ENCODE measurements around the gene TECPR2. TPM values are rescaled to one million over a fixed set of nuclear protein-coding genes. Genes with fewer than 3 reads are reported as not detected.
"Not testable (repeated sequence)": the region's sequence is repeated elsewhere in the genome, so short reads cannot be mapped to it uniquely, and the experiment has no call there.

The TECPR2 gene
- total RNA-seq, 3 donors from 2014 or later: 19.8 to 25.2 (median 19.9) TPM

DNA sequence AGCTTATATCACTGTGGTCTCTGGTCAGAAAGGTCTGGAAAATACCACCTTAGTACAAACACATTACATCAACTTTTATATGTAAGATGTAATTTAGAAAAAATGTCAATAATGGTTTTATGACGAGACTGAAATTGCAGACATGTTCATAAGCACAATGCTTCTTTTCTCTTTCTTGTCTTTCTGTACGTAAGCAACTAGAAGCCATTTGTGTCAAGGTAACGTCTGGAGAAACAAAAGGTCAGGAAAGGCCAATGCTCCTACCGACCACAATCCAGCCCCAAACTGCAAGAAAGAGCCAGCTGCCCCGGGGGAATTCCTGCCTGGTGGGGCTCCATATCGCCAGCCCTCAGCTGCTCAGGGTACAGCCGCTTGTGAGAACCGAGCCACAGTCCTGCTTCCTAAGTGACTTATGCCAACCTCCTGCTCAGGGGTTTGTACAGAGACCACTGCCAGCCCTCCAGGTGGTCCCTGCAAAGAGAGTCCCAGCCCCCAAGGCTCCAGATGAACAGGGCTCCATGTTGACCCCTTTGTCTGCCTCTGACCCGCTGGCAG lies 36.9 kb upstream of the TECPR2 start:
- DNase-seq (ENCODE audit: low spot score in 2 of 2): no peak
- TF ChIP-seq POLR2AphosphoS5 (IDR thresholded peaks at IDR 0.05) (no peak), POLR2A (IDR thresholded peaks at IDR 0.05) (no peak)
- TF ChIP-seq, protein P1, sequence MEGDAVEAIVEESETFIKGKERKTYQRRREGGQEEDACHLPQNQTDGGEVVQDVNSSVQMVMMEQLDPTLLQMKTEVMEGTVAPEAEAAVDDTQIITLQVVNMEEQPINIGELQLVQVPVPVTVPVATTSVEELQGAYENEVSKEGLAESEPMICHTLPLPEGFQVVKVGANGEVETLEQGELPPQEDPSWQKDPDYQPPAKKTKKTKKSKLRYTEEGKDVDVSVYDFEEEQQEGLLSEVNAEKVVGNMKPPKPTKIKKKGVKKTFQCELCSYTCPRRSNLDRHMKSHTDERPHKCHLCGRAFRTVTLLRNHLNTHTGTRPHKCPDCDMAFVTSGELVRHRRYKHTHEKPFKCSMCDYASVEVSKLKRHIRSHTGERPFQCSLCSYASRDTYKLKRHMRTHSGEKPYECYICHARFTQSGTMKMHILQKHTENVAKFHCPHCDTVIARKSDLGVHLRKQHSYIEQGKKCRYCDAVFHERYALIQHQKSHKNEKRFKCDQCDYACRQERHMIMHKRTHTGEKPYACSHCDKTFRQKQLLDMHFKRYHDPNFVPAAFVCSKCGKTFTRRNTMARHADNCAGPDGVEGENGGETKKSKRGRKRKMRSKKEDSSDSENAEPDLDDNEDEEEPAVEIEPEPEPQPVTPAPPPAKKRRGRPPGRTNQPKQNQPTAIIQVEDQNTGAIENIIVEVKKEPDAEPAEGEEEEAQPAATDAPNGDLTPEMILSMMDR (IDR thresholded peaks at IDR 0.05): no peak
- Histone ChIP-seq H3K4me1 (peaks cover 1 to 3% of the 10 kb centered on the region in 2 donors), H3K27me3 (no peaks in the 10 kb centered on the region), H3K27ac (no peak overlapping the region), H3K9me3 (no peaks in the 10 kb centered on the region), H3K36me3 (no peaks in the 10 kb centered on the region), H3K4me3 (no peak overlapping the region)
- intact Hi-C loops (cut with DNase I; ENCODE audit: low total_unique reads): no loop called here

DNA sequence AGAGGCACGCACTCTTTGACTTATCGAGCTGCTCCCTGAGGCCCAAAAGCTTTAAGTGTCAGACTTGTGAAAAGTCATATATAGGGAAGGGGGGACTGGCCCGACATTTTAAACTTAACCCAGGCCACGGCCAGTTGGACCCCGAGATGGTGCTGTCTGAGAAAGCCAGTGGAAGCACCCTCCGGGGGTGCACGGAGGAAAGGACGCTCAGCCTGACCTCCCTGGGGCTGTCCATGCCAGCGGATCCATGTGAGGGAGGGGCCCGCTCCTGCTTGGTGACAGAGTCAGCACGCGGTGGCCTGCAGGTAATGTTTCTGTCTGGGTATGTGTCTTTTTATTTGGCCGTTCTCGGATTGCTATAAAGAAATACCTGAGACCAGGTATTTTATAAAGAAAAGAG lies 36.2 kb upstream of the TECPR2 start:
- intact Hi-C loops (cut with DNase I; ENCODE audit: low total_unique reads): no loop called here
- no peak for DNase-seq (ENCODE audit: low spot score in 2 of 2)
- Histone ChIP-seq H3K36me3 (no peaks in the 10 kb centered on the region), H3K27ac (no peak overlapping the region), H3K4me3 (no peak overlapping the region), H3K9me3 (no peaks in the 10 kb centered on the region), H3K4me1 (peaks cover 0 to 3% of the 10 kb centered on the region in 2 donors), H3K27me3 (no peaks in the 10 kb centered on the region)
- TF ChIP-seq POLR2A (IDR thresholded peaks at IDR 0.05) (no peak), POLR2AphosphoS5 (IDR thresholded peaks at IDR 0.05) (no peak)
- TF ChIP-seq, protein P1 (IDR thresholded peaks at IDR 0.05): no peak

DNA sequence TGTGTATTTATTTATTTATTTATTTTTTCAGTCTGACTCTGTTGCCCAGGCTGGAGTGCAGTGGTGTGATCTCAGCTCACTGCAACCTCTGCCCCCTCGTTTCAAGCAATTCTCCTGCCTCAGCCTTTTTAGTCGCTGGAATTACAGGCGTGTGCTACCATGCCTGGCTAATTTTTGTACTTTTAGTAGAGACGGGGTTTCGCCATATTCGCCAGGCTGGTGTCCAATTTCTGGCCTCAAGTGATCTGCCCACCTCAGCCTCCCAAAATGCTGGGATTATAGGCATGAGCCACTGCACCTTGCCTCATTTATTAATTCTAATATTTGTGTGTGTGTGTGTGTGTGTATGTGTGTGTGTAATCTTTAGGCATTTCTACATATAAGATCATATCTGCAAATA lies 33.4 kb upstream of the TECPR2 start:
- DNase-seq (ENCODE audit: low spot score in 2 of 2); H3K27ac ChIP-seq; intact Hi-C loops (cut with DNase I; ENCODE audit: low total_unique reads): not testable (repeated sequence)

DNA sequence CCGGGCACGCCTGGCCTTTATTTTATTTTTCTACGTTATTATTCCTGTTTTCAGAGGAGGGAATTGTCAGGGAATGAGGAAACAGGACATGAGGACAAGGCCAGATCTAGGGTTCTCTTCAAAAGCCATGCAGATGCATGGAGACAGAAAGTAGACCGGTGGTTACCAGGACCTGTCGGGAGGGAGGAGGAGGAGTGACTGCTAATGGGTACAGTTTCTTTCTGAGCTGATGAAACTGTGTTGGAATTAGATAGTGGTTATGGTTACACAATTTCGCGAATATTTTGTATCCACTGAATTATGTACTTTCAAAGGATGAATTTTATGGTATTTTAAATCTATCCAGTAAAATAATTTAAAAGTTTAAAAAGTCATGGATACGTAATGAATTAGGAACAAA lies 31.9 kb upstream of the TECPR2 start:
- Histone ChIP-seq H3K36me3 (no peaks in the 10 kb centered on the region), H3K4me1 (no peaks in the 10 kb centered on the region)
- intact Hi-C loops (cut with DNase I; ENCODE audit: low total_unique reads): no loop called here

More for the DNA sequence above, 33.4 kb upstream of the TECPR2 start:
- H3K9me3 ChIP-seq, H3K4me1 ChIP-seq, H3K4me3 ChIP-seq, H3K27me3 ChIP-seq, H3K36me3 ChIP-seq: not testable (repeated sequence)

GRCh38 chr14:102333390-102333789 lies 29.4 kb upstream of the TECPR2 start:
- intact Hi-C loops (cut with DNase I; ENCODE audit: low total_unique reads): no loop called here
- Histone ChIP-seq H3K27me3 (no peaks in the 10 kb centered on the region), H3K4me1 (no peaks in the 10 kb centered on the region), H3K4me3 (no peak overlapping the region), H3K36me3 (no peaks in the 10 kb centered on the region), H3K27ac (no peak overlapping the region), H3K9me3 (no peaks in the 10 kb centered on the region)
- no peak for DNase-seq (ENCODE audit: low spot score in 2 of 2)
- TF ChIP-seq POLR2A (IDR thresholded peaks at IDR 0.05): no peak

More for the DNA sequence above, 31.9 kb upstream of the TECPR2 start:
- TF ChIP-seq POLR2A (IDR thresholded peaks at IDR 0.05) (no peak), POLR2AphosphoS5 (IDR thresholded peaks at IDR 0.05) (no peak)
- TF ChIP-seq, protein P1 (IDR thresholded peaks at IDR 0.05): no peak
- Histone ChIP-seq H3K27me3 (no peaks in the 10 kb centered on the region), H3K4me3 (no peak overlapping the region), H3K27ac (no peak overlapping the region), H3K9me3 (no peaks in the 10 kb centered on the region)
- DNase-seq (ENCODE audit: low spot score in 2 of 2): no peak

DNA sequence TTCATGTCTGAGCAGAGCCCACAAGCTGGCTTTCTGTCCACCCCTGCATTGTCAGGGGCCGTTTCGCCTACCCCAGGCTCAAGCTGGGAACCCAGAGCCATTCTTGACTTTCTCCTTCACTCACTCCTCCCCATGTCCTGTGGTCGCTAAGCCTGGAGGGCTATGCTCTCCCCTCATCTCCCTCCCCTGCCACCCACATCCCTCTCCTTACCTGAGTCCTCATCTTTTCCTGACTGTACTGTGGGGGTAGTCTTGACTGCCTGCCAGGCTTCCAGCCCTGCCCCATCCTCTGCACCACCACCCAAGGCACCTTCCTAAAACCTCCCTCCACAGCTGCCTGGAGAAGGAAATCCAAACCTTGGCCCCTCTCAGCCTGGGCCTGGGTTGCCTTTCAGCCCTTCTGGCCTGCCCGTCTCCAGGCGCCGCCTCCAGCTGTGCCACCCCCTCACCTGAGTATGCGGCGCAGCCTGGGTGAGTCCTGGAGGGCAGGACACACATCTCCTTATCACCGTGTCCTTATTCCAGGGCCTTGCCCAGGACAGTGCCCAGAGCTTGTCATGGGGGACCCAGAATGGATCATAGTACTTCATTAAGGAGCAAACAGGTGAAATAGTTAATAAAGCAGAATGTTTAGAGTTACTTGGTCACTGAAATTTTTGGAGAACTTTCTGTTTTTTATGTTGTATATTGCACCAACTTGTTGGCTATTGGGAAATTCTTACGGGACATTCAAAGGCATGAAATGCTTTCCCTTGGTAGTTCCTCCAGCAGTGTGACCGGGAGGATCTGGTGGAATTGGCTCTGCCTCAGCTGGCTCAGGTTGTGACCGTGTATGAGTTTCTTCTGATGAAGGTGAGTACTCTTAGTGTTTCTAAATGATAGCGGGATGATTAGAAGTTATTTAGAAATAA lies 28.7 kb upstream of the TECPR2 start:
- no peak for TF ChIP-seq POLR2A (IDR thresholded peaks at IDR 0.05)
- TF ChIP-seq POLR2AphosphoS5 (IDR thresholded peaks at IDR 0.05): no peak
- Histone ChIP-seq H3K27ac (no peak overlapping the region), H3K4me1 (no peaks in the 10 kb centered on the region), H3K9me3 (no peaks in the 10 kb centered on the region), H3K4me3 (no peak overlapping the region), H3K36me3 (no peaks in the 10 kb centered on the region), H3K27me3 (no peaks in the 10 kb centered on the region)
- no peak for DNase-seq (ENCODE audit: low spot score in 2 of 2)
- intact Hi-C loops (cut with DNase I; ENCODE audit: low total_unique reads): no loop called here

Data from breast epithelium (tissue), 4 donors.